ENCODE measurements around the gene PLPP3. TPM values are rescaled to one million over a fixed set of nuclear protein-coding genes. Genes with fewer than 3 reads are reported as not detected.

PLPP3 gene
- total and polyA plus RNA-seq, 9 of the 15 experiments (the other 6 are each of a cell fraction or from before 2014, with no cell fraction given), result 0.07 to 0.54 (median 0.20) TPM

DNA sequence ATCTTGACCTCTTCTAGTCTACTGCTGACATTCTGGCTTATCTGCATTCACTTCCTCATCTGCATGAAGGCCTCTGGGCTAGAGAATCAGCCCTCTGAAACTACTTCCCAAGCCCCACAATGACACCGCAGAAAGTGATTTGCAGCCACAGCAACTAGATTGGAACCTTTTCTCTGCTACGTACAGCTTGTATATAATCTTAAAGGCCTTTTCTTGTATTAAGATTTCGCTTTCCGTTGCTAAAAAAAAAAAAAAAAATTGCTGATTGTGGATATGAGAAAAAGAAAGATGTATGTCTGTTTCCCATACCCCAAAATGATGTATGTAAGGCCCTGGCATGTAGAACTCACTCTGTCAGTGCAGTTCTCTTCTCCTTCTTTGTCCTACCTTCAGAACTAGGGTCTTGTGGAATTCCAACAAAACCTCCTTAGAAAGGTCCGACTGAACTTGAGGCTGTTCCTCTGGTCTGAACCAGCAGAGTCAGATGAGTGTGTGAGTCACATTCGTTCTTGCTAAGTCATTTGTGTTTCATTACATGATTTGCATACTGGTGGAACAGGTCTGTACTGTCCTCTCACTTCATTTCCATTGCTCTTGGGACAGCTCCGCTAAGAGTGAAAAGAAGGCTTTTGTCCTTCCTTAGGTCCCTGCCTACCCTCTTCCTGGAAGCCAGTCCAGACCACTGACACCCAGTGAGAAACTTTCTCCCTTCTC lies 62.7 kb downstream of the PLPP3 start:
- POLR2A ChIA-PET, result interaction anchor here (1.2 to 1.6 kb wide), 3 partner anchors 11 to 19 kb away, joined by 3 to 6 read pairs (median 3); no protein-coding TSS in a partner anchor
- peaks cover 11 to 37% of the 10 kb centered on the region in 2 experiments; a peak in 4 of 5 replicates for H3K4me1 ChIP-seq (replicated peaks in 1 of 2; ENCODE audit: control insufficient read depth in 2 of 2, insufficient read depth in 2 of 2, low read length in 2 of 2)
- TF ChIP-seq TEAD2 (tag; IDR thresholded peaks at IDR 0.05) (no peak), ZNF354B (CRISPR knock-in tag; IDR thresholded peaks at IDR 0.05) (no peak), SMARCE1 (IDR thresholded peaks at IDR 0.05) (peak; percentile 83), POLR2AphosphoS5 (IDR thresholded peaks at IDR 0.05; ENCODE audit: control insufficient read depth, insufficient read depth, low read depth, low read length) (peak; percentile 51; the same call in 1 of the 2 replicates), POLR2A (conservative IDR thresholded peaks at IDR 0.05) (peak; percentile 65; the same call in 1 of the 2 replicates), EWSR1 (IDR thresholded peaks at IDR 0.05; ENCODE audit: borderline replicate concordance, low read depth, partially characterized antibody) (no peak), ILK (tag; IDR thresholded peaks at IDR 0.05; ENCODE audit: borderline replicate concordance, low read depth) (no peak), NFRKB (IDR thresholded peaks at IDR 0.05; ENCODE audit: low read depth) (no peak; the same call in 1 of the 2 replicates), ZNF146 (CRISPR knock-in tag; IDR thresholded peaks at IDR 0.05; ENCODE audit: unreplicated experiment) (no peak), GTF2F1 (IDR thresholded peaks at IDR 0.05; ENCODE audit: low read depth, low read length) (no peak), ZNF551 (CRISPR knock-in tag; IDR thresholded peaks at IDR 0.05) (no peak), ETV1 (tag; conservative IDR thresholded peaks at IDR 0.05; ENCODE audit: low read depth) (peak; percentile 29; the same call in 1 of the 2 replicates), KLF16 (IDR thresholded peaks at IDR 0.05) (peak; percentile 37; the same call in 1 of the 2 replicates)
- TF ChIP-seq, protein P1, sequence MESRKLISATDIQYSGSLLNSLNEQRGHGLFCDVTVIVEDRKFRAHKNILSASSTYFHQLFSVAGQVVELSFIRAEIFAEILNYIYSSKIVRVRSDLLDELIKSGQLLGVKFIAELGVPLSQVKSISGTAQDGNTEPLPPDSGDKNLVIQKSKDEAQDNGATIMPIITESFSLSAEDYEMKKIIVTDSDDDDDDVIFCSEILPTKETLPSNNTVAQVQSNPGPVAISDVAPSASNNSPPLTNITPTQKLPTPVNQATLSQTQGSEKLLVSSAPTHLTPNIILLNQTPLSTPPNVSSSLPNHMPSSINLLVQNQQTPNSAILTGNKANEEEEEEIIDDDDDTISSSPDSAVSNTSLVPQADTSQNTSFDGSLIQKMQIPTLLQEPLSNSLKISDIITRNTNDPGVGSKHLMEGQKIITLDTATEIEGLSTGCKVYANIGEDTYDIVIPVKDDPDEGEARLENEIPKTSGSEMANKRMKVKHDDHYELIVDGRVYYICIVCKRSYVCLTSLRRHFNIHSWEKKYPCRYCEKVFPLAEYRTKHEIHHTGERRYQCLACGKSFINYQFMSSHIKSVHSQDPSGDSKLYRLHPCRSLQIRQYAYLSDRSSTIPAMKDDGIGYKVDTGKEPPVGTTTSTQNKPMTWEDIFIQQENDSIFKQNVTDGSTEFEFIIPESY (CRISPR knock-in tag; IDR thresholded peaks at IDR 0.05), result no peak
- TF ChIP-seq, protein P2, sequence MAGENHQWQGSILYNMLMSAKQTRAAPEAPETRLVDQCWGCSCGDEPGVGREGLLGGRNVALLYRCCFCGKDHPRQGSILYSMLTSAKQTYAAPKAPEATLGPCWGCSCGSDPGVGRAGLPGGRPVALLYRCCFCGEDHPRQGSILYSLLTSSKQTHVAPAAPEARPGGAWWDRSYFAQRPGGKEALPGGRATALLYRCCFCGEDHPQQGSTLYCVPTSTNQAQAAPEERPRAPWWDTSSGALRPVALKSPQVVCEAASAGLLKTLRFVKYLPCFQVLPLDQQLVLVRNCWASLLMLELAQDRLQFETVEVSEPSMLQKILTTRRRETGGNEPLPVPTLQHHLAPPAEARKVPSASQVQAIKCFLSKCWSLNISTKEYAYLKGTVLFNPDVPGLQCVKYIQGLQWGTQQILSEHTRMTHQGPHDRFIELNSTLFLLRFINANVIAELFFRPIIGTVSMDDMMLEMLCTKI (IDR thresholded peaks at IDR 0.05; ENCODE audit: partially characterized antibody), result no peak
- TF ChIP-seq, protein P3, sequence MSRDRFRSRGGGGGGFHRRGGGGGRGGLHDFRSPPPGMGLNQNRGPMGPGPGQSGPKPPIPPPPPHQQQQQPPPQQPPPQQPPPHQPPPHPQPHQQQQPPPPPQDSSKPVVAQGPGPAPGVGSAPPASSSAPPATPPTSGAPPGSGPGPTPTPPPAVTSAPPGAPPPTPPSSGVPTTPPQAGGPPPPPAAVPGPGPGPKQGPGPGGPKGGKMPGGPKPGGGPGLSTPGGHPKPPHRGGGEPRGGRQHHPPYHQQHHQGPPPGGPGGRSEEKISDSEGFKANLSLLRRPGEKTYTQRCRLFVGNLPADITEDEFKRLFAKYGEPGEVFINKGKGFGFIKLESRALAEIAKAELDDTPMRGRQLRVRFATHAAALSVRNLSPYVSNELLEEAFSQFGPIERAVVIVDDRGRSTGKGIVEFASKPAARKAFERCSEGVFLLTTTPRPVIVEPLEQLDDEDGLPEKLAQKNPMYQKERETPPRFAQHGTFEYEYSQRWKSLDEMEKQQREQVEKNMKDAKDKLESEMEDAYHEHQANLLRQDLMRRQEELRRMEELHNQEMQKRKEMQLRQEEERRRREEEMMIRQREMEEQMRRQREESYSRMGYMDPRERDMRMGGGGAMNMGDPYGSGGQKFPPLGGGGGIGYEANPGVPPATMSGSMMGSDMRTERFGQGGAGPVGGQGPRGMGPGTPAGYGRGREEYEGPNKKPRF (IDR thresholded peaks at IDR 0.05; ENCODE audit: low read depth, low read length), result no peak

More for the DNA sequence above, 62.7 kb downstream of the PLPP3 start:
- H3K9me3 ChIP-seq (replicated peaks; ENCODE audit: control insufficient read depth, insufficient read depth, low read depth, low read length), result no peaks in the 10 kb centered on the region
- DNase-seq (ENCODE audit: extremely low read depth in 1 of 4, low spot score in 3 of 4) (peak; percentile 42 to 79 (median 60)), ATAC-seq (peak; percentile 94), FAIRE-seq (peak; percentile 91)
- no peaks in the 10 kb centered on the region for H3K27me3 ChIP-seq (ENCODE audit: control insufficient read depth in 2 of 2, insufficient read depth in 2 of 2, low read length in 2 of 2)
- peak overlapping the region; percentile 46; the same call in 1 of the 2 replicates for H2AFZ ChIP-seq (ENCODE audit: low read depth, low read length)
- CTCF ChIA-PET (ENCODE audit: low intra/inter-chr PET ratio), result no interaction called here
- in situ Hi-C loops (cut with MboI), result no loop called here
- peak overlapping the region; percentile 86 for H3K27ac ChIP-seq (ENCODE audit: extremely low read depth, low read depth, low read length)
- no peaks in the 10 kb centered on the region for H3K79me2 ChIP-seq (ENCODE audit: control insufficient read depth, insufficient read depth, low read length)
- TSS peak; percentile 84 for BruUV-seq (replicated peaks)
- peak overlapping the region; percentile 58 for H3K4me2 ChIP-seq (ENCODE audit: insufficient read depth, low read length)
- H4K20me1 ChIP-seq (replicated peaks; ENCODE audit: control insufficient read depth, insufficient read depth, low read length), result no peaks in the 10 kb centered on the region; the same call in 1 of the 2 replicates
- intact Hi-C loops (cut with micrococcal nuclease), result loop anchor here (2.0 kb wide), 1 partner anchor 14 kb away; no protein-coding TSS in a partner anchor
- WGBS (ENCODE audit: insufficient coverage, low coverage, missing lambda C conversion rate), result 0% methylated on average over 7 of the region's 7 CpGs
- no peaks in the 10 kb centered on the region for H3K9me1 ChIP-seq (ENCODE audit: control insufficient read depth, insufficient read depth, low read length)
- H3K36me3 ChIP-seq (ENCODE audit: control insufficient read depth, insufficient read depth, low read length), result no peaks in the 10 kb centered on the region
- peak overlapping the region; percentile 6 to 63; a peak in 3 of 4 replicates for H3K9ac ChIP-seq (ENCODE audit: insufficient read depth in 1 of 2, low read depth in 2 of 2, low read length in 2 of 2)
- peak overlapping the region; percentile 17; the same call in 1 of the 2 replicates for H3K4me3 ChIP-seq
